ENCODE measurements around the gene FOXP3.
A peak's percentile ranks its signal among the peaks of the same experiment; 100 is the strongest.

Gene FOXP3

GRCh38 chrX:49273181-49273727, 8.7 kb upstream of the FOXP3 start:
- DNase-seq (ENCODE audit: low spot score) = no peak

- DNase-seq (ENCODE audit: low spot score) = no peak
Measured at GRCh38 chrX:49272421-49272820, 7.9 kb upstream of the FOXP3 start.

GRCh38 chrX:49271341-49271740, 6.8 kb upstream of the FOXP3 start:
- no peak for DNase-seq (ENCODE audit: low spot score)

- no peak for DNase-seq (ENCODE audit: low spot score)
Measured at GRCh38 chrX:49270249-49270921, 5.9 kb upstream of the FOXP3 start.

- no peak for DNase-seq (ENCODE audit: low spot score)
Measured at GRCh38 chrX:49269767-49270248, 5.3 kb upstream of the FOXP3 start, which contains the start of gene PPP1R3F. Gene PPP1R3F (plus strand): TSS chrX:49269793. CDS start chrX:49269870, 77 bp downstream.

GRCh38 chrX:49269010-49269766, 4.7 kb upstream of the FOXP3 start:
- DNase-seq (ENCODE audit: low spot score) = peak; percentile 92

- no peak for DNase-seq (ENCODE audit: low spot score)
Measured at GRCh38 chrX:49268702-49269009, 4.1 kb upstream of the FOXP3 start.

GRCh38 chrX:49266523-49267445, 2.3 kb upstream of the FOXP3 start:
- no peak for DNase-seq (ENCODE audit: low spot score)

GRCh38 chrX:49263631-49264030, 879 bp downstream of the FOXP3 start:
- no peak for DNase-seq (ENCODE audit: low spot score)

- no peak for DNase-seq (ENCODE audit: low spot score)
Measured at GRCh38 chrX:49262603-49263002, 1.9 kb downstream of the FOXP3 start.

- DNase-seq (ENCODE audit: low spot score) = no peak
Measured at GRCh38 chrX:49260221-49260985, 4.1 kb downstream of the FOXP3 start.

- DNase-seq (ENCODE audit: low spot score) = no peak
Measured at GRCh38 chrX:49258749-49259124, 5.8 kb downstream of the FOXP3 start.

- DNase-seq (ENCODE audit: low spot score) = no peak
Measured at GRCh38 chrX:49257846-49258748, 6.4 kb downstream of the FOXP3 start.

GRCh38 chrX:49257074-49257790, 7.3 kb downstream of the FOXP3 start:
- no peak for DNase-seq (ENCODE audit: low spot score)

GRCh38 chrX:49256268-49256995, 8.1 kb downstream of the FOXP3 start:
- DNase-seq (ENCODE audit: low spot score) = no peak

GRCh38 chrX:49254639-49255038, 9.9 kb downstream of the FOXP3 start:
- DNase-seq (ENCODE audit: low spot score) = no peak

- no peak for DNase-seq (ENCODE audit: low spot score)
Measured at GRCh38 chrX:49251325-49251724, 13.2 kb downstream of the FOXP3 start.

GRCh38 chrX:49250578-49250977, 13.9 kb downstream of the FOXP3 start:
- no peak for DNase-seq (ENCODE audit: low spot score)

GRCh38 chrX:49250066-49250465, 14.4 kb downstream of the FOXP3 start:
- no peak for DNase-seq (ENCODE audit: low spot score)

Data from LoVo (cell line).